ENCODE results near the gene NXF3.
A peak's percentile ranks its signal among the peaks of the same experiment; 100 is the strongest.

The NXF3 gene

GRCh38 chrX:103100484-103100883 lies 7.5 kb upstream of the NXF3 start:
- Histone ChIP-seq H3K36me3 (ENCODE audit: control insufficient read depth, insufficient read depth, low read length) (no peaks in the 10 kb centered on the region), H3K27ac (ENCODE audit: low read depth, low read length) (peak overlapping the region; percentile 66), H3K9ac (ENCODE audit: low read depth, low read length) (no peak overlapping the region), H3K27me3 (ENCODE audit: control insufficient read depth, insufficient read depth, low read length) (no peaks in the 10 kb centered on the region), H3K4me1 (ENCODE audit: control insufficient read depth, insufficient read depth, low read length) (peaks cover 13% of the 10 kb centered on the region; the same call in 1 of the 2 replicates), H3K9me3 (ENCODE audit: control insufficient read depth, insufficient read depth, low read length) (no peaks in the 10 kb centered on the region), H3K4me3 (ENCODE audit: low read depth, low read length) (no peak overlapping the region)

GRCh38 chrX:103099691-103100090 lies 6.7 kb upstream of the NXF3 start:
- Histone ChIP-seq H3K9ac (ENCODE audit: low read depth, low read length) (no peak overlapping the region), H3K36me3 (ENCODE audit: control insufficient read depth, insufficient read depth, low read length) (no peaks in the 10 kb centered on the region), H3K27me3 (ENCODE audit: control insufficient read depth, insufficient read depth, low read length) (no peaks in the 10 kb centered on the region)

DNA sequence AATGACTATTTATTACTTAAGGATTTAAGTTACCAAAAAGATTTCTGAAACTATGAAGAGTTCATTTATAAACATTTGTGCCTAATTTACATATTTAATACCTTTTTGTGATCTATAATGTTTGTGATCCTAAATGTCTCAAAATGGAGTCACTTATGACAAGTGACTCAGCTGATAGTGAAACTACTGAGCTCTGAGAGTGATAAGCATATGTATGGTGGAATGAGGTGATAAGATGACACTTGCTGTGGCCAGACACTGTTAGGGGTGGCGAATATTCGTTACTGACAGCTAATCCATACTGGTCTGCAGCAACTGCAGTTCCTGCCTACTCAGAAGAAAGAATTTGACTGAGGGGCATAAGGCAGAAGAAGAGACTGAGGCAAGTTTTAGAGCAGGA lies 5.5 kb upstream of the NXF3 start:
- Histone ChIP-seq H3K27me3 (ENCODE audit: control insufficient read depth, insufficient read depth, low read length) (no peaks in the 10 kb centered on the region), H3K9me3 (ENCODE audit: control insufficient read depth, insufficient read depth, low read length) (no peaks in the 10 kb centered on the region), H3K36me3 (ENCODE audit: control insufficient read depth, insufficient read depth, low read length) (no peaks in the 10 kb centered on the region), H3K27ac (ENCODE audit: low read depth, low read length) (no peak overlapping the region), H3K4me3 (ENCODE audit: low read depth, low read length) (no peak overlapping the region), H3K4me1 (ENCODE audit: control insufficient read depth, insufficient read depth, low read length) (peaks cover 13% of the 10 kb centered on the region; the same call in 1 of the 2 replicates), H3K9ac (ENCODE audit: low read depth, low read length) (no peak overlapping the region)

More at GRCh38 chrX:103099691-103100090, 6.7 kb upstream of the NXF3 start:
- Histone ChIP-seq H3K4me1 (ENCODE audit: control insufficient read depth, insufficient read depth, low read length) (peaks cover 13% of the 10 kb centered on the region; the same call in 1 of the 2 replicates), H3K9me3 (ENCODE audit: control insufficient read depth, insufficient read depth, low read length) (no peaks in the 10 kb centered on the region), H3K4me3 (ENCODE audit: low read depth, low read length) (no peak overlapping the region), H3K27ac (ENCODE audit: low read depth, low read length) (no peak overlapping the region)

- no peak overlapping the region for H3K9ac ChIP-seq (ENCODE audit: low read depth, low read length)
- peaks cover 4% of the 10 kb centered on the region; the same call in 1 of the 2 replicates for H3K27me3 ChIP-seq (ENCODE audit: control insufficient read depth, insufficient read depth, low read length)
- no peak overlapping the region for H3K27ac ChIP-seq (ENCODE audit: low read depth, low read length)
- H3K4me1 ChIP-seq (ENCODE audit: control insufficient read depth, insufficient read depth, low read length), result no peaks in the 10 kb centered on the region
- no peaks in the 10 kb centered on the region for H3K36me3 ChIP-seq (ENCODE audit: control insufficient read depth, insufficient read depth, low read length)
- no peak overlapping the region for H3K4me3 ChIP-seq (ENCODE audit: low read depth, low read length)
- H3K9me3 ChIP-seq (ENCODE audit: control insufficient read depth, insufficient read depth, low read length), result no peaks in the 10 kb centered on the region
These were observed 11.9 kb downstream of the NXF3 start for GRCh38 chrX:103081051-103081450.

GRCh38 chrX:103073467-103073866 lies 19.5 kb downstream of the NXF3 start:
- Histone ChIP-seq H3K9ac (ENCODE audit: low read depth, low read length) (no peak overlapping the region), H3K9me3 (ENCODE audit: control insufficient read depth, insufficient read depth, low read length) (peaks cover 2% of the 10 kb centered on the region), H3K4me1 (ENCODE audit: control insufficient read depth, insufficient read depth, low read length) (no peaks in the 10 kb centered on the region), H3K4me3 (ENCODE audit: low read depth, low read length) (no peak overlapping the region), H3K27me3 (ENCODE audit: control insufficient read depth, insufficient read depth, low read length) (no peaks in the 10 kb centered on the region), H3K27ac (ENCODE audit: low read depth, low read length) (no peak overlapping the region), H3K36me3 (ENCODE audit: control insufficient read depth, insufficient read depth, low read length) (no peaks in the 10 kb centered on the region)

DNA sequence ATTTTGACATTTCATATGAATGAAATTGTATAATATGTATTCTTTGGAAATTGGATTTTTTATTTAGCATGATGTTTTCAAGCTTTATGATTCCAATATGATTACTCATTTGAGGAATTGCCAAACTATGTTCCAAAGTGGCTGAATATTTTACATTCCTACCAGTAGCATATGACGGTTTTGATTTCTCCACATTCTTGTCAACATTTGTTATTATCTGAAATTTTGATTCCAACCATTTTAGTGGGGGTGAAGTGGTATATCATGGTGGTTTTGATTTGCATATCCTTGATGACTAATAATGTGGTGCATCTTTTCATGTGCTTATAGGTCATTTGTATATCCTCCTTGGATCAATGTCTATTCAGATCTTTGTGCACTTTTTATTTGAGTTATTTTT lies 26.3 kb downstream of the NXF3 start:
- no peaks in the 10 kb centered on the region for H3K4me1 ChIP-seq (ENCODE audit: control insufficient read depth, insufficient read depth, low read length)
- H3K27me3 ChIP-seq (ENCODE audit: control insufficient read depth, insufficient read depth, low read length), result no peaks in the 10 kb centered on the region; the same call in 1 of the 2 replicates
- peaks cover 2% of the 10 kb centered on the region for H3K9me3 ChIP-seq (ENCODE audit: control insufficient read depth, insufficient read depth, low read length)
- 0 out of 2 replicates have a peak, but pooled peaks cover 3% of the 10 kb centered on the region for H3K36me3 ChIP-seq (ENCODE audit: control insufficient read depth, insufficient read depth, low read length)
- no peak overlapping the region for H3K27ac ChIP-seq (ENCODE audit: low read depth, low read length)
- H3K9ac ChIP-seq (ENCODE audit: low read depth, low read length), result no peak overlapping the region
- H3K4me3 ChIP-seq (ENCODE audit: low read depth, low read length), result no peak overlapping the region

GRCh38 chrX:103063918-103064434 lies 29.0 kb downstream of the NXF3 start, which contains the start of gene BEX1:
TSS of gene BEX1 (minus strand) at chrX:103064171. CDS start at chrX:103063274, 897 bp downstream.
- H3K36me3 ChIP-seq (ENCODE audit: control insufficient read depth, insufficient read depth, low read length), result 0 out of 2 replicates have a peak, but pooled peaks cover 3% of the 10 kb centered on the region
- peak within 1 kb of the TSS; percentile 78 for H3K4me3 ChIP-seq (ENCODE audit: low read depth, low read length)
- H3K27ac ChIP-seq (ENCODE audit: low read depth, low read length), result peak within 1 kb of the TSS; percentile 85

GRCh38 chrX:103063191-103063845 lies 29.6 kb downstream of the NXF3 start:
- Histone ChIP-seq H3K4me3 (ENCODE audit: low read depth, low read length) (peak overlapping the region; percentile 78), H3K9me3 (ENCODE audit: control insufficient read depth, insufficient read depth, low read length) (no peaks in the 10 kb centered on the region), H3K36me3 (ENCODE audit: control insufficient read depth, insufficient read depth, low read length) (0 out of 2 replicates have a peak, but pooled peaks cover 3% of the 10 kb centered on the region), H3K27ac (ENCODE audit: low read depth, low read length) (peak overlapping the region; percentile 85), H3K4me1 (ENCODE audit: control insufficient read depth, insufficient read depth, low read length) (peaks cover 5% of the 10 kb centered on the region; the same call in 1 of the 2 replicates), H3K9ac (ENCODE audit: low read depth, low read length) (peak overlapping the region; percentile 85; the same call in 1 of the 2 replicates), H3K27me3 (ENCODE audit: control insufficient read depth, insufficient read depth, low read length) (no peaks in the 10 kb centered on the region; the same call in 1 of the 2 replicates)

More at GRCh38 chrX:103063918-103064434, 29.0 kb downstream of the NXF3 start, which contains the start of gene BEX1:
- Histone ChIP-seq H3K4me1 (ENCODE audit: control insufficient read depth, insufficient read depth, low read length) (peaks cover 5% of the 10 kb centered on the region; the same call in 1 of the 2 replicates), H3K9ac (ENCODE audit: low read depth, low read length) (peak within 1 kb of the TSS; percentile 85), H3K9me3 (ENCODE audit: control insufficient read depth, insufficient read depth, low read length) (no peaks in the 10 kb centered on the region), H3K27me3 (ENCODE audit: control insufficient read depth, insufficient read depth, low read length) (no peaks in the 10 kb centered on the region; the same call in 1 of the 2 replicates)

- Histone ChIP-seq H3K27me3 (ENCODE audit: control insufficient read depth, insufficient read depth, low read length) (no peaks in the 10 kb centered on the region; the same call in 1 of the 2 replicates), H3K4me3 (ENCODE audit: low read depth, low read length) (no peak overlapping the region), H3K9me3 (ENCODE audit: control insufficient read depth, insufficient read depth, low read length) (no peaks in the 10 kb centered on the region), H3K4me1 (ENCODE audit: control insufficient read depth, insufficient read depth, low read length) (peaks cover 5% of the 10 kb centered on the region; the same call in 1 of the 2 replicates), H3K36me3 (ENCODE audit: control insufficient read depth, insufficient read depth, low read length) (0 out of 2 replicates have a peak, but pooled peaks cover 3% of the 10 kb centered on the region), H3K27ac (ENCODE audit: low read depth, low read length) (peak overlapping the region; percentile 54), H3K9ac (ENCODE audit: low read depth, low read length) (no peak overlapping the region)
These were observed 31.5 kb downstream of the NXF3 start for GRCh38 chrX:103061486-103061885.

- Histone ChIP-seq H3K9ac (ENCODE audit: low read depth, low read length) (no peak overlapping the region), H3K36me3 (ENCODE audit: control insufficient read depth, insufficient read depth, low read length) (no peaks in the 10 kb centered on the region), H3K9me3 (ENCODE audit: control insufficient read depth, insufficient read depth, low read length) (no peaks in the 10 kb centered on the region), H3K27me3 (ENCODE audit: control insufficient read depth, insufficient read depth, low read length) (no peaks in the 10 kb centered on the region; the same call in 1 of the 2 replicates), H3K4me1 (ENCODE audit: control insufficient read depth, insufficient read depth, low read length) (peaks cover 5% of the 10 kb centered on the region; the same call in 1 of the 2 replicates), H3K4me3 (ENCODE audit: low read depth, low read length) (no peak overlapping the region), H3K27ac (ENCODE audit: low read depth, low read length) (no peak overlapping the region)
These were observed 36.0 kb downstream of the NXF3 start for GRCh38 chrX:103056902-103057301.

- H3K9me3 ChIP-seq (ENCODE audit: control insufficient read depth, insufficient read depth, low read length), result no peaks in the 10 kb centered on the region; the same call in 1 of the 2 replicates
- H3K36me3 ChIP-seq (ENCODE audit: control insufficient read depth, insufficient read depth, low read length), result no peaks in the 10 kb centered on the region
- no peaks in the 10 kb centered on the region for H3K27me3 ChIP-seq (ENCODE audit: control insufficient read depth, insufficient read depth, low read length)
- no peaks in the 10 kb centered on the region for H3K4me1 ChIP-seq (ENCODE audit: control insufficient read depth, insufficient read depth, low read length)
- H3K27ac ChIP-seq (ENCODE audit: low read depth, low read length), result no peak overlapping the region
- H3K9ac ChIP-seq (ENCODE audit: low read depth, low read length), result no peak overlapping the region
- no peak overlapping the region for H3K4me3 ChIP-seq (ENCODE audit: low read depth, low read length)
These were observed 40.3 kb downstream of the NXF3 start for GRCh38 chrX:103052625-103053024.

All from HUES48 (cell line).